Keratinocyte (primary cell): ENCODE data around the gene SCT.

Experiments
- EZH2 ChIP-seq: IDR thresholded peaks from one replicate; pipeline ENCODE4 v1.6.1; 2012; ENCODE audit warnings: inconsistent platforms, mild to moderate bottlenecking, low read length, moderate library complexity
- TF ChIP-seq, protein P1 (sequence below), 3 experiments: IDR thresholded peaks in 1 of 3; conservative IDR thresholded peaks in 1 of 3; optimal IDR thresholded peaks in 1 of 3; 2 replicates in 2 of 3; 3 replicates in 1 of 3; pipeline versions ENCODE3 to v1.5.1; 2011; ENCODE audit warnings: low read length in 3 of 3, mild to moderate bottlenecking in 3 of 3, moderate library complexity in 2 of 3, control low read depth in 1 of 3, inconsistent platforms in 1 of 3; ENCODE audit not compliant: insufficient read depth in 2 of 3; ENCODE audit errors: extremely low read depth in 1 of 3

DNA sequence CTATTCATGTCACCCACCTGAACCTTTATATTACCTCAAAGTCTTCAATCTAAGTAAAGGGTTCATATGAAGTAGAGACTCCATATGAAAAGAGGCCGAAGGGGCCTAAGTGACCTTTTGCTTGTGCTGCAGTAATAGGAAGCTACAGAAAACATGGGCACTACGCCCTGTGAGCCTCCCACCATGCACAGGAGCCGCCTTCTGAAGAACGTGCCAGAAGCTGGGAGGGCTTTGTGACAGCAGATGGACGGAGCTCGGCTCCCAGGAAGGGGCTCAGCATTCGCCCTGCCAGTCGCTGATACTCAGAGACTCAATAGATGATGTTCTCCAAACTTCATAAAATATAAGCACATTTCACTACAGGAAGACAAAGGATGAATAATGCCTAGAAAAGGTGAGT, 46.9 kb upstream of the SCT start:
- TF ChIP-seq EZH2 = no peak
- TF ChIP-seq, protein P1, sequence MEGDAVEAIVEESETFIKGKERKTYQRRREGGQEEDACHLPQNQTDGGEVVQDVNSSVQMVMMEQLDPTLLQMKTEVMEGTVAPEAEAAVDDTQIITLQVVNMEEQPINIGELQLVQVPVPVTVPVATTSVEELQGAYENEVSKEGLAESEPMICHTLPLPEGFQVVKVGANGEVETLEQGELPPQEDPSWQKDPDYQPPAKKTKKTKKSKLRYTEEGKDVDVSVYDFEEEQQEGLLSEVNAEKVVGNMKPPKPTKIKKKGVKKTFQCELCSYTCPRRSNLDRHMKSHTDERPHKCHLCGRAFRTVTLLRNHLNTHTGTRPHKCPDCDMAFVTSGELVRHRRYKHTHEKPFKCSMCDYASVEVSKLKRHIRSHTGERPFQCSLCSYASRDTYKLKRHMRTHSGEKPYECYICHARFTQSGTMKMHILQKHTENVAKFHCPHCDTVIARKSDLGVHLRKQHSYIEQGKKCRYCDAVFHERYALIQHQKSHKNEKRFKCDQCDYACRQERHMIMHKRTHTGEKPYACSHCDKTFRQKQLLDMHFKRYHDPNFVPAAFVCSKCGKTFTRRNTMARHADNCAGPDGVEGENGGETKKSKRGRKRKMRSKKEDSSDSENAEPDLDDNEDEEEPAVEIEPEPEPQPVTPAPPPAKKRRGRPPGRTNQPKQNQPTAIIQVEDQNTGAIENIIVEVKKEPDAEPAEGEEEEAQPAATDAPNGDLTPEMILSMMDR (optimal IDR thresholded peaks at IDR 0.05 in 1 of 3, IDR thresholded peaks at IDR 0.05 in 1 of 3, conservative IDR thresholded peaks at IDR 0.05 in 1 of 3; ENCODE audit: extremely low read depth in 1 of 3, insufficient read depth in 2 of 3, low read length in 3 of 3) = no peak
